ENCODE measurements around the gene GRIN2A.

Gene GRIN2A

DNA sequence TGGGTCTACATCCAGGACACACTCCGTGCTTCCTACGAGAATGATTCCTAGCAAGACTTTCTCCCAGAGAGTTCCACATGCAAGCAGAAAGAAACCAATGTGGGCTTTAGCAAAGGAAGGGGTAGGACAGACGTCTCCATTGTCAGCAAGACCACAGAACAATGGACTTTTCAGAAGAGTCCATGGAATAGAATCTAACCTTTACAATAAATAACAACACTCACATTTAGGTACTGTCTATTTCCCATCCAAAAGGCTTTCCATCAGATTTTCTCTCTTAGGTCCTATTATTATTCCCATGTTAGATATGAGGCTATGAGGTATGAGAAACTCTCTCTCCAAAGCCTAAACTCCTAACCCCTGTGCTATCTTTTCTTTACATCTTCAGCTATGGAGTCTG, 360.9 kb downstream of the GRIN2A start:
- CTCF ChIA-PET: interaction anchor here (1.2 kb wide), 1 partner anchor 14 kb away, joined by 4 read pairs; no protein-coding TSS in a partner anchor

DNA sequence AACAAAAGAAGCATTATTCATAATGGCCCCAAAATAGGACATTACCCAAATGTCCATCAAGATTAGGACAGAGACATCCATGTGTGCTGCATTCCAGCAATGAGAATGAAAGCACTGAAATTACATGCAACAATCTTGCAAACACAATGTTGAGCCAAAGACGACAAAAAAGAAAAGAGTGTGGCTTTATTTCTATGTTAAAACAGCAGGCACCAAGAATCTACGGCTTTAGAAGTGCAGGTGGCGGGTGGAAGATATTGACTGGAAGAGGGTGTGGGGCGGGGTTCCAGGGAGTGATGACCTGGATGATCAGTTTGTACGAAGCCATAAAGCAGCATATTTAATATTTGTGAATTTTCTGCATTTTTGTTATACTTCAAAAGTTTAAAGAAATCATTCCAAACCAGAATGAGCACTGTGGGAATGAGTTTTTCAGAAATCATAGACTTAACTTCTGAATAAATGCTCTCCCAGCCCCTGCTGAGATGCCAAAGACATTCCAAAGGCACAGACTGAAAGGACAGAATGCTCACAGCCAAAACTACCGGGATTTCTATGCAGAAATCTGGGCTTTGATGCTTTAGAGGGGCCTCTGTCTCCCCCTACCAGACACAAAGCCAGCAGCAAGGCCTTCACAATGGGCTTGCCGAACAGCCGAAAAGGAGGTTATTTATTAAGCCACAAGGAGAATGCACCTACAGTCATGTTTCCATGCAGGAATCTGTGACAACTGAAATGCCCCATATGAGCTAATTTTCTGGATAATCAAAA, 361.6 kb downstream of the GRIN2A start:
- TF ChIP-seq, protein P1, sequence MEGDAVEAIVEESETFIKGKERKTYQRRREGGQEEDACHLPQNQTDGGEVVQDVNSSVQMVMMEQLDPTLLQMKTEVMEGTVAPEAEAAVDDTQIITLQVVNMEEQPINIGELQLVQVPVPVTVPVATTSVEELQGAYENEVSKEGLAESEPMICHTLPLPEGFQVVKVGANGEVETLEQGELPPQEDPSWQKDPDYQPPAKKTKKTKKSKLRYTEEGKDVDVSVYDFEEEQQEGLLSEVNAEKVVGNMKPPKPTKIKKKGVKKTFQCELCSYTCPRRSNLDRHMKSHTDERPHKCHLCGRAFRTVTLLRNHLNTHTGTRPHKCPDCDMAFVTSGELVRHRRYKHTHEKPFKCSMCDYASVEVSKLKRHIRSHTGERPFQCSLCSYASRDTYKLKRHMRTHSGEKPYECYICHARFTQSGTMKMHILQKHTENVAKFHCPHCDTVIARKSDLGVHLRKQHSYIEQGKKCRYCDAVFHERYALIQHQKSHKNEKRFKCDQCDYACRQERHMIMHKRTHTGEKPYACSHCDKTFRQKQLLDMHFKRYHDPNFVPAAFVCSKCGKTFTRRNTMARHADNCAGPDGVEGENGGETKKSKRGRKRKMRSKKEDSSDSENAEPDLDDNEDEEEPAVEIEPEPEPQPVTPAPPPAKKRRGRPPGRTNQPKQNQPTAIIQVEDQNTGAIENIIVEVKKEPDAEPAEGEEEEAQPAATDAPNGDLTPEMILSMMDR (IDR thresholded peaks at IDR 0.05; ENCODE audit: control extremely low read depth, extremely low read depth, low read depth, missing control alignments): no peak
- no peak for DNase-seq (ENCODE audit: extremely low spot score)
- CTCF ChIA-PET: interaction anchor here (1.2 kb wide), 1 partner anchor 14 kb away, joined by 4 read pairs; no protein-coding TSS in a partner anchor
- POLR2A ChIA-PET: no interaction called here

More for the DNA sequence above, 360.9 kb downstream of the GRIN2A start:
- DNase-seq (ENCODE audit: extremely low spot score): no peak
- POLR2A ChIA-PET: no interaction called here
- TF ChIP-seq, protein P1 (IDR thresholded peaks at IDR 0.05; ENCODE audit: control extremely low read depth, extremely low read depth, low read depth, missing control alignments): no peak

DNA sequence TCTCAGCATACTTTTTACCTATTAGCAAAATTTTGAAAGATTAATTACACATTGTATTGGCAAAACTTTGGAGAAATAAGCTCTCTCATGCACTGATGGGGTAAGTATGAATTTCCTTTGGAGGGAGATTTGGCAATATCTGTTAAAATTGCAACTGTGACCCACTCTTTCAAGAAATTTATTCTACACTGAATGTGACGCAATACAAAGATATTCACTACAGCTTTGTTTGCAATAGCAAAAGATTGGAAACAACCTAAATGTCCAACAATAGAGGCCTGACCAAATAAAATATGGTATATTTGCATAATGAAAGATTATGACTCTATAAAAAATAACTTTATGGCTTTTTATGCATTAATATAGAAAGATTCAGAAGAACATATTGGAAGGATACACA, 363.5 kb downstream of the GRIN2A start:
- ChIA-PET CTCF (no interaction called here), POLR2A (no interaction called here)
- TF ChIP-seq, protein P1 (IDR thresholded peaks at IDR 0.05; ENCODE audit: control extremely low read depth, extremely low read depth, low read depth, missing control alignments): no peak
- no peak for DNase-seq (ENCODE audit: extremely low spot score)

DNA sequence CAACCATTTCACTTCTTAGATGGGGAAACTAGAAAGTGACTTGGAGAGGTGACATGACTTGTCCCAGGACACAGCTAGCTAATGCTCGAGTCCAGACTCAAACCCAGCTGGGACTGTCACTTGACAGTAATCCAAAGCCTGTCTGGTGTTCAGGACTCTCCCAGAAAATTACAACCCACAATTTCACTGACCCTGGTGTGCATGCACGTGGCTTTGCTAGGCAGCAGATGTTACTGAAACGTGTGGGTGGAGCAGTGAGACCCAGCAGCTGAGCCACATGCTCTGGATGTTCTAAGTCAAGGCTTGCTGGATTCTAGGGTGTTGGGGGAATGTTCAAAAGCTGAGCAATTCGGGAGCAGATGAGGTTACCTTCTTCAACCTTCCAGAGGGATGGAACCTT, 364.6 kb downstream of the GRIN2A start:
- no peak for DNase-seq (ENCODE audit: extremely low spot score)
- ChIA-PET POLR2A (no interaction called here), CTCF (no interaction called here)
- TF ChIP-seq, protein P1 (IDR thresholded peaks at IDR 0.05; ENCODE audit: control extremely low read depth, extremely low read depth, low read depth, missing control alignments): no peak

DNA sequence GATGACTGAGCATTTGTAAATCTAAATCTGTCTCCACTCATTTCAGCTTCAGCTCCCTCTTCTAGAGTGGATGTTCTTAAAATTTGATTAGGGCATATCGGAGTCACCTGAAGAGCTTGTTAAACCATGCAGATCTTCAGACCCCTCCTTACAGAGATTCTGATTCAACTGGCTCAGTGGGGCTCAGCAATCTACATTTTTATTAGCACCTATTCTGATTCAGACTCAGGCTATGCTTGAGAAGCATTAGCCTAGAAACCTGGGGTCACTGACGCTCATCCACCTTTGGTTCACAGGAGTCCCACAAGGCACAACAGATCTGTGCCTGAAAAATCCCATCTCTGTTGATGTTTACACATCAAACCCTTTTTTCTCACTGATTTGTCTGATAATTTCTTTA, 365.6 kb downstream of the GRIN2A start:
- no peak for DNase-seq (ENCODE audit: extremely low spot score)
- ChIA-PET CTCF (no interaction called here), POLR2A (no interaction called here)
- TF ChIP-seq, protein P1 (IDR thresholded peaks at IDR 0.05; ENCODE audit: control extremely low read depth, extremely low read depth, low read depth, missing control alignments): no peak

DNA sequence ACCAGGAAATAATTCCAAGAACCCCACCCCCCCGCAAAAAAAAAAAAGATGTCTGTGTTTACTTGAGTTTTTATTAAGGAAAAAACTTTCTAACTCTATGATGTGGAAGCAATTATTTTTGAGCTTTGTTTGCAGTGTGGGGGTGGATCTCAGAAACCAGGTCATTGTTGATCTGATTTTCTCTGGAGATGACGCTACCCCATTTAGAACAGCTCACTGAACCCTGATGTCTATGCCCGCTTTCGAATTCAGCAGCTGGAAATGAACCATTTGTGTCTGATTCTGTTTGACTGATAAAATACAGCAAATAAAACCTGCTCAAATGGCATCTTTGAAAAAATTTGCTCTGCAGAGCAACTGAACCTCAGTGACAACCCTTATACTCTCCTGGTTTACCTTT, 368.6 kb downstream of the GRIN2A start:
- ChIA-PET POLR2A (no interaction called here), CTCF (interaction anchor here (1.0 to 1.5 kb wide), 3 partner anchors 10 to 71 kb away, joined by 3 to 4 read pairs (median 3); no protein-coding TSS in a partner anchor)
- DNase-seq (ENCODE audit: extremely low spot score): no peak
- TF ChIP-seq, protein P1 (IDR thresholded peaks at IDR 0.05; ENCODE audit: control extremely low read depth, extremely low read depth, low read depth, missing control alignments): no peak
